Gastrocnemius medialis (tissue), 4 donors: ENCODE data around the gene DDX41. TPM values are rescaled to one million over a fixed set of nuclear protein-coding genes. Genes with fewer than 3 reads are reported as not detected.
A peak's percentile ranks its signal among the peaks of the same experiment; 100 is the strongest.

ENCODE experiments used
- ATAC-seq, 2 donors: fragments of 150-250 bp; one replicate each; pipeline ENCODE4 v1.9.1; 2016
- DNase-seq, 2 donors: peaks; one replicate each; pipeline ENCODE4 v3.0.0-alpha.2; 2019
- H3K27ac ChIP-seq, 4 donors: fragments of 200-600 bp; sonication (generic); 1 replicate in 1 of 4; 2 replicates in 3 of 4; pipeline ENCODE4 v1.5.1; 2016 to 2018; ENCODE audit warnings: mild to moderate bottlenecking in 2 of 4, moderate library complexity in 1 of 4
- H3K27me3 ChIP-seq, 3 donors: fragments of 200-600 bp; sonication (generic) in 2 of 3; 1 replicate in 1 of 3; 2 replicates in 2 of 3; pipeline versions ENCODE4 v1.5.1 to v1.6.0; 2016 to 2019; ENCODE audit warnings: mild to moderate bottlenecking in 1 of 3, moderate library complexity in 1 of 3
- H3K36me3 ChIP-seq, 2 donors: fragments of 200-600 bp; sonication (generic) in 1 of 2; one replicate each; pipeline ENCODE4 v1.5.1; 2017 to 2018
- H3K4me1 ChIP-seq, 2 donors: fragments of 200-600 bp; sonication (generic) in 1 of 2; one replicate each; pipeline ENCODE4 v1.5.1; 2016 to 2017; ENCODE audit warnings: mild to moderate bottlenecking in 2 of 2
- H3K4me3 ChIP-seq, 4 donors: fragments of 200-600 bp; sonication (generic) in 3 of 4; 1 replicate in 1 of 4; 2 replicates in 3 of 4; pipeline ENCODE4 v1.5.1; 2016 to 2019; ENCODE audit warnings: mild to moderate bottlenecking in 2 of 4
- H3K9me3 ChIP-seq, 3 donors: fragments of 200-600 bp; sonication (generic) in 2 of 3; 1 replicate in 1 of 3; 2 replicates in 2 of 3; pipeline ENCODE4 v1.5.1; 2016 to 2019
- CTCF ChIP-seq, 5 experiments: fragments of 450-650 bp in 3 of 5; fragments of 200-600 bp in 2 of 5; sonication (generic) in 2 of 5; IDR thresholded peaks in 4 of 5; conservative IDR thresholded peaks in 1 of 5; 1 replicate in 4 of 5; 2 replicates in 1 of 5; pipeline ENCODE4 v1.5.1; 2016 to 2019; ENCODE audit warnings: antibody characterized with exemption in 5 of 5, mild to moderate bottlenecking in 3 of 5, moderate library complexity in 3 of 5
- POLR2A ChIP-seq, 2 donors: fragments of 450-650 bp; IDR thresholded peaks; one replicate each; pipeline ENCODE4 v1.6.1; 2017; ENCODE audit warnings: antibody characterized with exemption in 2 of 2, mild to moderate bottlenecking in 2 of 2, moderate library complexity in 2 of 2
- in situ Hi-C, 4 donors: fragments of 200-750 bp; cut with MboI; loops; one replicate each; pipeline versions ENCODE4 v1.15.0 to v1.8.0; 2017; ENCODE audit warnings: low sequenced_read_pairs in 4 of 4
- intact Hi-C: fragments of 100-400 bp; cut with DNase I; formaldehyde crosslinking; loops from one replicate; pipeline ENCODE4 v1.15.1; 2023; ENCODE audit warnings: low total_unique reads
- total RNA-seq, 4 donors: library from RNA; depleted of rRNA; stranded (reverse); fragments of >200 nt; gene quantifications; one replicate each; pipeline versions ENCODE4 v1.1.0 to v1.2.3, GENCODE V29; 2016

DDX41 gene
- total RNA-seq, 4 donors from 2014 or later = 47.1 to 105 (median 62.3) TPM

DNA sequence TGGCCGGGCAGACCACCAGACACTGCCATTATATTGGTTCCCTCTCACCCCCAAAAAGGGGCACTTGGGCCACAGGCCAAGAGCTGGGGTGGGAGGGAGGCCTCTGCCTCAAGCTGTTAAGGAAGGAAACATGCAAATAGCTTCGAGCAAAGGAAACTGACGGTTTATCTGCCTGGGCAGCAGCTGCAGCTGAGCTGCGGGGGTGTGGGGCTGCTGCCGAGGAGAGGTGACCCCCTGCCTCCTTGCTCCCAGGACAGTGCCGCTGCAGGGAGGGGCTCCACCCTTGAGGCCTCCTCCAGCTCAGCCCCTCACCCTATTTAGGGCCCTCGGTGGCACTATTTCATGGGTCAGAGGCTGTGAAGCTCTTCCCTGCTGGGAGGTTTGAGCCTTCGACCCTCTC is 7.9 kb downstream of the DDX41 start:
- Histone ChIP-seq H3K9me3 (no peaks in the 10 kb centered on the region), H3K36me3 (peaks cover 0 to 36% of the 10 kb centered on the region in 2 donors), H3K27ac (peak overlapping the region in 1 of 4 donors; percentile 30), H3K27me3 (no peaks in the 10 kb centered on the region), H3K4me3 (peak overlapping the region in 2 of 4 donors; percentile 19 to 32), H3K4me1 (peaks cover 0 to 6% of the 10 kb centered on the region in 2 donors)
- no peak for DNase-seq
- ATAC-seq = no peak
- TF ChIP-seq POLR2A (IDR thresholded peaks at IDR 0.05) (no peak), CTCF (IDR thresholded peaks at IDR 0.05 in 4 of 5, conservative IDR thresholded peaks at IDR 0.05 in 1 of 5) (no peak)
- in situ Hi-C loops = loop anchor here in 3 of 4 donors (10.0 to 25.0 kb wide), 3 partner anchors 104 to 124 kb away; partner anchors contain the start of genes SLC34A1 (in 2 of the 3), F12 (in 1 of the 3) and PFN3 (in 1 of the 3)
- intact Hi-C loops = no loop called here

DNA sequence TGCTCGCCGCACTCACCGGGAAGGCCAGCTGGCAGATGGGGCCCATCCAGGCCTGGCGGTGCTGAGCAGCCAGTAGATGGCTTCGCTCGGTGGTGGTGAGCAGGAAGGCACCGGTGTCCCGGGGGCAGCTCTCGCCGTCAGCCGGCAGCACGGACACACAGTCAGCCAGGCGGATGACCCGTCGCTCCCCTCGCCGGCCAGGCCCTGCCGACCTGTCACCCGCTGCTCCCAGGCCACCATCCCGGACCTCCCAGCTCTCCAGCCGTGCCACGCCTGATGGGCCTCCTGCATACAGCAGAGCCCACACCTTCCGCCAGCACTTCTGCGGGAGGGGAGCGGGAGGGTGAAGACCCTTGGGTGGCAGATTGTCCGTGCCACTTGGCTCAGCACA is 8.5 kb downstream of the DDX41 start:
- Histone ChIP-seq H3K4me3 (peak overlapping the region in 1 of 4 donors; percentile 32), H3K27me3 (no peaks in the 10 kb centered on the region), H3K36me3 (peaks cover 0 to 30% of the 10 kb centered on the region in 2 donors), H3K9me3 (no peaks in the 10 kb centered on the region), H3K4me1 (peaks cover 0 to 6% of the 10 kb centered on the region in 2 donors), H3K27ac (no peak overlapping the region)
- intact Hi-C loops = no loop called here
- no peak for TF ChIP-seq POLR2A (IDR thresholded peaks at IDR 0.05)
- no peak for TF ChIP-seq CTCF (IDR thresholded peaks at IDR 0.05 in 4 of 5, conservative IDR thresholded peaks at IDR 0.05 in 1 of 5)
- in situ Hi-C loops = loop anchor here in 3 of 4 donors (10.0 to 25.0 kb wide), 3 partner anchors 103 to 123 kb away; partner anchors contain the start of genes SLC34A1 (in 2 of the 3), F12 (in 1 of the 3) and PFN3 (in 1 of the 3)
- ATAC-seq (no peak), DNase-seq (no peak)

GRCh38 chr5:177507596-177508220 is 9.1 kb downstream of the DDX41 start:
- peak overlapping the region in 1 of 4 donors; percentile 32 for H3K4me3 ChIP-seq
- H3K9me3 ChIP-seq = no peaks in the 10 kb centered on the region
- H3K27me3 ChIP-seq = no peaks in the 10 kb centered on the region
- H3K4me1 ChIP-seq = peaks cover 0 to 6% of the 10 kb centered on the region in 2 donors
- ATAC-seq (no peak), DNase-seq (no peak)
- no peak overlapping the region for H3K27ac ChIP-seq
- in situ Hi-C loops (loop anchor here in 3 of 4 donors (10.0 to 25.0 kb wide), 3 partner anchors 103 to 123 kb away; partner anchors contain the start of genes SLC34A1 (in 2 of the 3), F12 (in 1 of the 3) and PFN3 (in 1 of the 3)), intact Hi-C loops (no loop called here)
- H3K36me3 ChIP-seq = peaks cover 0 to 25% of the 10 kb centered on the region in 2 donors
- TF ChIP-seq CTCF (IDR thresholded peaks at IDR 0.05 in 4 of 5, conservative IDR thresholded peaks at IDR 0.05 in 1 of 5) = no peak
- TF ChIP-seq POLR2A (IDR thresholded peaks at IDR 0.05) = no peak

GRCh38 chr5:177507165-177507564 is 9.6 kb downstream of the DDX41 start:
- Histone ChIP-seq H3K4me1 (peaks cover 0 to 6% of the 10 kb centered on the region in 2 donors), H3K36me3 (peaks cover 0 to 20% of the 10 kb centered on the region in 2 donors), H3K27ac (no peak overlapping the region), H3K4me3 (no peak overlapping the region), H3K27me3 (no peaks in the 10 kb centered on the region), H3K9me3 (no peaks in the 10 kb centered on the region)
- TF ChIP-seq CTCF (IDR thresholded peaks at IDR 0.05 in 4 of 5, conservative IDR thresholded peaks at IDR 0.05 in 1 of 5) (no peak), POLR2A (IDR thresholded peaks at IDR 0.05) (no peak)
- DNase-seq (no peak), ATAC-seq (no peak)
- intact Hi-C loops = no loop called here
- in situ Hi-C loops = loop anchor here in 3 of 4 donors (10.0 to 25.0 kb wide), 3 partner anchors 102 to 122 kb away; partner anchors contain the start of genes SLC34A1 (in 2 of the 3), F12 (in 1 of the 3) and PFN3 (in 1 of the 3)
